SK-N-SH (cell line): ENCODE results near the gene MMAA. TPM values are rescaled to one million over a fixed set of nuclear protein-coding genes. Genes with fewer than 3 reads are reported as not detected.

Source experiments
- CTCF ChIA-PET: fragments of 300-600, 350-600 bp; formaldehyde crosslinking; extraction: SDS; loops from one replicate; lab custom pipeline; 2021; lab: Yijun Ruan, JAX
- POLR2A ChIA-PET: fragments of 350-600 bp; sonication (Branson Sonifier 250); formaldehyde crosslinking; extraction: SDS; loops from one replicate; lab custom pipeline; 2020; ENCODE audit warnings: antibody characterized with exemption, inconsistent platforms; lab: Yijun Ruan, JAX
- DNase-seq: peaks from one replicate; pipeline ENCODE4 v3.0.0; 2012
- H2AFZ ChIP-seq: fragments of 200-600 bp; sonication (generic); 2 replicates; pipeline ENCODE4 v1.8.1; 2016; ENCODE audit warnings: antibody characterized with exemption, mild to moderate bottlenecking, low read depth
- H3F3A ChIP-seq: fragments of 200-600 bp; sonication (generic); replicated peaks from 2 replicates; pipeline ENCODE3; 2016; ENCODE audit warnings: antibody characterized with exemption, mild to moderate bottlenecking; ENCODE audit not compliant: insufficient read depth
- H3K27ac ChIP-seq, 2 experiments: fragments of 200-500 bp in 1 of 2; fragments of 200-600 bp in 1 of 2; sonication (Bioruptor generic) in 1 of 2; sonication (generic), shearing (Covaris generic) in 1 of 2; 2 replicates each; pipeline versions ENCODE4 v1.5.1 to v1.6.1; 2014 to 2016; ENCODE audit warnings: low read depth in 2 of 2, inconsistent platforms in 1 of 2, low read length in 1 of 2, mild to moderate bottlenecking in 1 of 2, mixed read lengths in 1 of 2
- H3K27me3 ChIP-seq: fragments of 200-600 bp; sonication (generic), shearing (Covaris generic); 2 replicates; pipeline ENCODE4 v1.6.1; 2016; ENCODE audit warnings: mixed run types; ENCODE audit not compliant: insufficient read depth
- H3K36me3 ChIP-seq, 2 experiments: fragments of 200-500 bp in 1 of 2; fragments of 200-600 bp in 1 of 2; sonication (Bioruptor generic) in 1 of 2; sonication (generic) in 1 of 2; replicated peaks in 1 of 2; 2 replicates each; pipeline versions ENCODE3 to v1.5.1; 2014 to 2016; ENCODE audit warnings: low read length in 1 of 2, mild to moderate bottlenecking in 1 of 2; ENCODE audit not compliant: insufficient read depth in 2 of 2, control insufficient read depth in 1 of 2
- H3K4me1 ChIP-seq, 2 experiments: fragments of 200-500 bp in 1 of 2; fragments of 200-600 bp in 1 of 2; sonication (Bioruptor generic) in 1 of 2; sonication (generic), shearing (Covaris generic) in 1 of 2; 2 replicates each; pipeline versions ENCODE4 v1.5.1 to v1.6.1; 2014 to 2016; ENCODE audit warnings: low read depth in 1 of 2, low read length in 1 of 2, mixed run types in 1 of 2; ENCODE audit not compliant: insufficient read depth in 2 of 2, control insufficient read depth in 1 of 2
- H3K4me2 ChIP-seq: fragments of 200-600 bp; sonication (generic), shearing (Covaris generic); 2 replicates; pipeline ENCODE4 v1.6.1; 2017; ENCODE audit warnings: mixed run types
- H3K4me3 ChIP-seq, 2 experiments: fragments of 200-500 bp in 1 of 2; fragments of 200-600 bp in 1 of 2; sonication (Bioruptor generic) in 1 of 2; sonication (generic), shearing (Covaris generic) in 1 of 2; 2 replicates each; pipeline versions ENCODE4 v1.5.1 to v1.8.1; 2014 to 2016; ENCODE audit warnings: low read depth in 2 of 2, inconsistent platforms in 1 of 2, low read length in 1 of 2, mild to moderate bottlenecking in 1 of 2, mixed read lengths in 1 of 2, moderate library complexity in 1 of 2
- H3K79me2 ChIP-seq: fragments of 200-600 bp; sonication (generic); 2 replicates; pipeline ENCODE4 v1.8.1; 2017; ENCODE audit warnings: mild to moderate bottlenecking; ENCODE audit not compliant: insufficient read depth
- H3K9ac ChIP-seq: fragments of 200-600 bp; sonication (generic); 2 replicates; pipeline ENCODE4 v1.6.1; 2017; ENCODE audit warnings: mixed run types
- H3K9me2 ChIP-seq: fragments of 200-600 bp; sonication (generic); 2 replicates; pipeline ENCODE4 v1.6.1; 2017; ENCODE audit warnings: mixed run types
- H3K9me3 ChIP-seq: fragments of 200-600 bp; sonication (generic); 2 replicates; pipeline ENCODE4 v1.6.1; 2017; ENCODE audit warnings: mixed run types, mild to moderate bottlenecking, moderate library complexity
- H4K20me1 ChIP-seq: fragments of 200-600 bp; sonication (generic); 2 replicates; pipeline ENCODE4 v1.6.1; 2017; ENCODE audit warnings: mild to moderate bottlenecking, mixed run types; ENCODE audit not compliant: insufficient read depth
- CHD2 ChIP-seq: fragments of 150-350 bp; IDR thresholded peaks from 2 replicates; pipeline ENCODE4 v1.6.1; 2018; ENCODE audit warnings: low read length; ENCODE audit not compliant: partially characterized antibody
- ELF1 ChIP-seq: IDR thresholded peaks from 2 replicates; pipeline ENCODE4 v1.4.0; 2012
- EP300 ChIP-seq, 2 experiments: IDR thresholded peaks; 2 replicates each; pipeline versions ENCODE4 v1.4.0 to v1.6.1; 2012; ENCODE audit warnings: borderline replicate concordance in 1 of 2, low read depth in 1 of 2, low read length in 1 of 2
- EZH2phosphoT487 ChIP-seq: fragments of 200-600 bp; sonication (generic); IDR thresholded peaks from 2 replicates; pipeline ENCODE4 v1.6.1; 2017; ENCODE audit warnings: low read depth, mixed run types, mild to moderate bottlenecking, antibody characterized with exemption, moderate library complexity, borderline replicate concordance
- FOSL2 ChIP-seq: IDR thresholded peaks from 2 replicates; pipeline ENCODE4 v1.4.0; 2012; ENCODE audit warnings: low read depth, mild to moderate bottlenecking, moderate library complexity, borderline replicate concordance
- FOXJ3 ChIP-seq: sonication (generic); formaldehyde crosslinking; IDR thresholded peaks from 2 replicates; pipeline ENCODE4 v1.5.1; 2020; ENCODE audit warnings: mild to moderate bottlenecking, missing genetic modification reagents
- FOXM1 ChIP-seq: IDR thresholded peaks from 2 replicates; pipeline ENCODE4 v1.4.0; 2012; ENCODE audit warnings: low read depth, mild to moderate bottlenecking
- GABPA ChIP-seq: IDR thresholded peaks from 2 replicates; pipeline ENCODE4 v1.4.0; 2012; ENCODE audit warnings: low read depth, mild to moderate bottlenecking
- JUND ChIP-seq: IDR thresholded peaks from 2 replicates; pipeline ENCODE4 v1.4.0; 2012
- NFIC ChIP-seq: IDR thresholded peaks from 2 replicates; pipeline ENCODE4 v1.4.0; 2012; ENCODE audit warnings: borderline replicate concordance
- NRF1 ChIP-seq: IDR thresholded peaks from 2 replicates; pipeline ENCODE4 v1.6.1; 2012; ENCODE audit warnings: low read depth, mild to moderate bottlenecking, low read length
- RAD21 ChIP-seq: IDR thresholded peaks from 2 replicates; pipeline ENCODE4 v1.6.1; 2012; ENCODE audit warnings: mild to moderate bottlenecking, low read length
- SIN3A ChIP-seq: IDR thresholded peaks from 2 replicates; pipeline ENCODE4 v1.6.1; 2012; ENCODE audit warnings: low read depth, mild to moderate bottlenecking, low read length, moderate library complexity, borderline replicate concordance
- SMC3 ChIP-seq: IDR thresholded peaks from 2 replicates; pipeline ENCODE4 v1.6.1; 2012; ENCODE audit warnings: low read depth, low read length, improper control_type of control experiment
- TCF12 ChIP-seq: IDR thresholded peaks from 2 replicates; pipeline ENCODE4 v1.4.0; 2012
- TEAD4 ChIP-seq: IDR thresholded peaks from 2 replicates; pipeline ENCODE4 v1.4.0; 2012; ENCODE audit warnings: mild to moderate bottlenecking, borderline replicate concordance; ENCODE audit not compliant: insufficient read depth
- YY1 ChIP-seq: IDR thresholded peaks from 2 replicates; pipeline ENCODE4 v1.4.0; 2012; ENCODE audit warnings: low read depth, mild to moderate bottlenecking
- WGBS: methylation state at CpG from one replicate; pipeline ENCODE4 v1.1.6; 2017; ENCODE audit warnings: low lambda C conversion rate; 5-methylcytosine and 5-hydroxymethylcytosine counted together
- polyA plus RNA-seq, 3 experiments: library from polyadenylated mRNA; depleted of rRNA; stranded (reverse); fragments of >200 nt; gene quantifications; 2 replicates each; pipeline ENCODE4 v1.2.3, GENCODE V29; 2012
- TF ChIP-seq, protein P1 (sequence below): IDR thresholded peaks from 2 replicates; pipeline ENCODE4; 2012
- TF ChIP-seq, protein P2 (sequence below): fragments of 200-600 bp; sonication (generic); IDR thresholded peaks from 2 replicates; pipeline ENCODE4 v1.6.1; 2017; ENCODE audit warnings: antibody characterized with exemption, mild to moderate bottlenecking, moderate library complexity
- TF ChIP-seq, protein P3 (sequence below): fragments of 150-350 bp; IDR thresholded peaks from 2 replicates; pipeline ENCODE4 v1.6.1; 2017; ENCODE audit warnings: antibody characterized with exemption, low read length, low read depth, borderline replicate concordance
- TF ChIP-seq, protein P4 (sequence below): IDR thresholded peaks from 2 replicates; pipeline ENCODE4 v1.4.0; 2012; ENCODE audit warnings: low read depth, borderline replicate concordance
- TF ChIP-seq, protein P5 (sequence below): fragments of 150-350 bp; IDR thresholded peaks from 2 replicates; pipeline ENCODE4 v1.6.1; 2016; ENCODE audit warnings: mild to moderate bottlenecking, low read depth, low read length
- TF ChIP-seq, protein P6 (sequence below): IDR thresholded peaks from 2 replicates; pipeline ENCODE4 v1.6.1; 2012; ENCODE audit warnings: mild to moderate bottlenecking, low read depth, low read length, moderate library complexity

MMAA gene
- 2.2 and 3.2 TPM in 2 replicates for polyA plus RNA-seq (2012; rRNA removed)
- 3.0 and 4.6 TPM in 2 replicates for polyA plus RNA-seq (2012; cell fraction: cytosol; rRNA removed)
- polyA plus RNA-seq (2012; cell fraction: nucleus; rRNA removed), result 1.7 and 3.0 TPM in 2 replicates

DNA sequence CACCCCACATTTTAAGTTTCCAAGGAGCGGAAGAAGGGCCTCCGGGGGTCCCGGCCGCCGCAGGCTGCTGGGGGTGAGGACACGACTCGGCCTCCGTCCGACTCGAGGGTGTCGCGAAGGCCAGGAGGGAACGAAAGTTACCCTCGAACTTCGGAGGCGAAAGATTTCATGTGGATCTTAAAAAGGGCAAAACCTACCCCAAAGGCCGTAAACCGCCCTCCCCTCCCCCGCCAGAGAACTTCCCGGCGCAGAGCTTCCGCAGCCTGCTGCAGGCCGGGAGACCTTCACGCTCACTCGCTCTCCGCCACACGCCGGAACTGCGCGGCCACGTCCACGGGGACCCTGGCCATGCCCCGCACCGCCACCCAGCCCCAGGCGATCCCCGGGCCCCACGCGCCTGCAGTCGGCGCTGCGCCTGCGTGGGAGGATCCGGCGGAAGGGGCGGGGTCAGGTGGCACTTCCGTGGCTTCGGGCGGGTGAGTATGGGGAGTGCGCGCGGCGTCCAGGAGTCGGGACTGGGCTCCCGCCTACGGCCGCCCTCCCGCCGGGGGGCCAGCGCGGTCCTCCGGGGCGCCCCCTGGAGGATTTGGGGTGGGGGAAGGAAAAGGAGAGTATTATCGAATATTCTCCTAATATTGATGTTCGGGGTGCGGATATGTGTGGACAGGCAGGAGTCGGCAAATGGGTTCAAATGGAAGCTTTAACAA lies at the start of gene MMAA:
Gene MMAA (plus strand): TSS at position 454 of the 707 bp plus-strand sequence. CDS start 19,755 bp downstream, outside the sequence.
- CTCF ChIA-PET, result interaction anchor here (0.6 to 2.1 kb wide), 13 partner anchors 10 to 623 kb away, joined by 3 to 6 read pairs (median 3); no protein-coding TSS in a partner anchor
- no peaks in the 10 kb centered on the region for H3K9me2 ChIP-seq
- peak within 1 kb of the TSS; percentile 93 to 94 for H3K4me3 ChIP-seq
- H3K4me1 ChIP-seq, result peaks cover 7 to 9% of the 10 kb centered on the region in 2 experiments; a peak in 3 of 4 replicates
- H3K27ac ChIP-seq, result peak within 1 kb of the TSS; percentile 90 to 96
- no peaks in the 10 kb centered on the region for H3K36me3 ChIP-seq
- DNase-seq, result peak; percentile 98
- peaks cover 13% of the 10 kb centered on the region for H3F3A ChIP-seq
- POLR2A ChIA-PET, result interaction anchor here (0.9 to 1.1 kb wide), 2 partner anchors 315 to 317 kb away, joined by 4 read pairs; no protein-coding TSS in a partner anchor
- H3K9ac ChIP-seq, result peak within 1 kb of the TSS; percentile 97
- no peaks in the 10 kb centered on the region for H3K27me3 ChIP-seq
- peak within 1 kb of the TSS; percentile 96 for H2AFZ ChIP-seq
- H3K4me2 ChIP-seq, result peak within 1 kb of the TSS; percentile 82
- peaks cover 22% of the 10 kb centered on the region for H3K79me2 ChIP-seq
- H4K20me1 ChIP-seq, result no peaks in the 10 kb centered on the region
- under 1% methylated on average over 39 of the region's 66 CpGs for WGBS
- H3K9me3 ChIP-seq, result no peaks in the 10 kb centered on the region
- TF ChIP-seq EP300 (IDR thresholded peaks at IDR 0.05; ENCODE audit: borderline replicate concordance in 1 of 2, low read depth in 1 of 2, low read length in 1 of 2) (0 out of 4 replicates have a peak, but pooled peaks of 1 of the 2 experiments have one; percentile 40), EZH2phosphoT487 (no peak), ELF1 (no peak), CHD2 (peak; percentile 65), FOXM1 (0 out of 2 replicates have a peak, but pooled peaks have one; percentile 21), JUND (no peak), YY1 (peak; percentile 51), GABPA (peak; percentile 85), SIN3A (peak; percentile 90; the same call in 1 of the 2 replicates), SMC3 (no peak; the same call in 1 of the 2 replicates), RAD21 (peak; percentile 25), TCF12 (no peak), NFIC (no peak), FOSL2 (no peak), NRF1 (peak; percentile 89), TEAD4 (no peak), FOXJ3 (CRISPR knock-in tag) (0 out of 2 replicates have a peak, but pooled peaks have one; percentile 43)
- TF ChIP-seq, protein P1, sequence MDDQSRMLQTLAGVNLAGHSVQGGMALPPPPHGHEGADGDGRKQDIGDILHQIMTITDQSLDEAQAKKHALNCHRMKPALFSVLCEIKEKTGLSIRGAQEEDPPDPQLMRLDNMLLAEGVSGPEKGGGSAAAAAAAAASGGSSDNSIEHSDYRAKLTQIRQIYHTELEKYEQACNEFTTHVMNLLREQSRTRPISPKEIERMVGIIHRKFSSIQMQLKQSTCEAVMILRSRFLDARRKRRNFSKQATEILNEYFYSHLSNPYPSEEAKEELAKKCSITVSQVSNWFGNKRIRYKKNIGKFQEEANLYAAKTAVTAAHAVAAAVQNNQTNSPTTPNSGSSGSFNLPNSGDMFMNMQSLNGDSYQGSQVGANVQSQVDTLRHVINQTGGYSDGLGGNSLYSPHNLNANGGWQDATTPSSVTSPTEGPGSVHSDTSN, result no peak
- TF ChIP-seq, protein P2, sequence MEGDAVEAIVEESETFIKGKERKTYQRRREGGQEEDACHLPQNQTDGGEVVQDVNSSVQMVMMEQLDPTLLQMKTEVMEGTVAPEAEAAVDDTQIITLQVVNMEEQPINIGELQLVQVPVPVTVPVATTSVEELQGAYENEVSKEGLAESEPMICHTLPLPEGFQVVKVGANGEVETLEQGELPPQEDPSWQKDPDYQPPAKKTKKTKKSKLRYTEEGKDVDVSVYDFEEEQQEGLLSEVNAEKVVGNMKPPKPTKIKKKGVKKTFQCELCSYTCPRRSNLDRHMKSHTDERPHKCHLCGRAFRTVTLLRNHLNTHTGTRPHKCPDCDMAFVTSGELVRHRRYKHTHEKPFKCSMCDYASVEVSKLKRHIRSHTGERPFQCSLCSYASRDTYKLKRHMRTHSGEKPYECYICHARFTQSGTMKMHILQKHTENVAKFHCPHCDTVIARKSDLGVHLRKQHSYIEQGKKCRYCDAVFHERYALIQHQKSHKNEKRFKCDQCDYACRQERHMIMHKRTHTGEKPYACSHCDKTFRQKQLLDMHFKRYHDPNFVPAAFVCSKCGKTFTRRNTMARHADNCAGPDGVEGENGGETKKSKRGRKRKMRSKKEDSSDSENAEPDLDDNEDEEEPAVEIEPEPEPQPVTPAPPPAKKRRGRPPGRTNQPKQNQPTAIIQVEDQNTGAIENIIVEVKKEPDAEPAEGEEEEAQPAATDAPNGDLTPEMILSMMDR, result peak; percentile 80
- TF ChIP-seq, protein P3, sequence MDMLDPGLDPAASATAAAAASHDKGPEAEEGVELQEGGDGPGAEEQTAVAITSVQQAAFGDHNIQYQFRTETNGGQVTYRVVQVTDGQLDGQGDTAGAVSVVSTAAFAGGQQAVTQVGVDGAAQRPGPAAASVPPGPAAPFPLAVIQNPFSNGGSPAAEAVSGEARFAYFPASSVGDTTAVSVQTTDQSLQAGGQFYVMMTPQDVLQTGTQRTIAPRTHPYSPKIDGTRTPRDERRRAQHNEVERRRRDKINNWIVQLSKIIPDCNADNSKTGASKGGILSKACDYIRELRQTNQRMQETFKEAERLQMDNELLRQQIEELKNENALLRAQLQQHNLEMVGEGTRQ, result peak; percentile 45; the same call in 1 of the 2 replicates
- TF ChIP-seq, protein P4, sequence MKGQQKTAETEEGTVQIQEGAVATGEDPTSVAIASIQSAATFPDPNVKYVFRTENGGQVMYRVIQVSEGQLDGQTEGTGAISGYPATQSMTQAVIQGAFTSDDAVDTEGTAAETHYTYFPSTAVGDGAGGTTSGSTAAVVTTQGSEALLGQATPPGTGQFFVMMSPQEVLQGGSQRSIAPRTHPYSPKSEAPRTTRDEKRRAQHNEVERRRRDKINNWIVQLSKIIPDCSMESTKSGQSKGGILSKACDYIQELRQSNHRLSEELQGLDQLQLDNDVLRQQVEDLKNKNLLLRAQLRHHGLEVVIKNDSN, result peak; percentile 58
- TF ChIP-seq, protein P5, sequence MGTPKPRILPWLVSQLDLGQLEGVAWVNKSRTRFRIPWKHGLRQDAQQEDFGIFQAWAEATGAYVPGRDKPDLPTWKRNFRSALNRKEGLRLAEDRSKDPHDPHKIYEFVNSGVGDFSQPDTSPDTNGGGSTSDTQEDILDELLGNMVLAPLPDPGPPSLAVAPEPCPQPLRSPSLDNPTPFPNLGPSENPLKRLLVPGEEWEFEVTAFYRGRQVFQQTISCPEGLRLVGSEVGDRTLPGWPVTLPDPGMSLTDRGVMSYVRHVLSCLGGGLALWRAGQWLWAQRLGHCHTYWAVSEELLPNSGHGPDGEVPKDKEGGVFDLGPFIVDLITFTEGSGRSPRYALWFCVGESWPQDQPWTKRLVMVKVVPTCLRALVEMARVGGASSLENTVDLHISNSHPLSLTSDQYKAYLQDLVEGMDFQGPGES, result no peak
- TF ChIP-seq, protein P6, sequence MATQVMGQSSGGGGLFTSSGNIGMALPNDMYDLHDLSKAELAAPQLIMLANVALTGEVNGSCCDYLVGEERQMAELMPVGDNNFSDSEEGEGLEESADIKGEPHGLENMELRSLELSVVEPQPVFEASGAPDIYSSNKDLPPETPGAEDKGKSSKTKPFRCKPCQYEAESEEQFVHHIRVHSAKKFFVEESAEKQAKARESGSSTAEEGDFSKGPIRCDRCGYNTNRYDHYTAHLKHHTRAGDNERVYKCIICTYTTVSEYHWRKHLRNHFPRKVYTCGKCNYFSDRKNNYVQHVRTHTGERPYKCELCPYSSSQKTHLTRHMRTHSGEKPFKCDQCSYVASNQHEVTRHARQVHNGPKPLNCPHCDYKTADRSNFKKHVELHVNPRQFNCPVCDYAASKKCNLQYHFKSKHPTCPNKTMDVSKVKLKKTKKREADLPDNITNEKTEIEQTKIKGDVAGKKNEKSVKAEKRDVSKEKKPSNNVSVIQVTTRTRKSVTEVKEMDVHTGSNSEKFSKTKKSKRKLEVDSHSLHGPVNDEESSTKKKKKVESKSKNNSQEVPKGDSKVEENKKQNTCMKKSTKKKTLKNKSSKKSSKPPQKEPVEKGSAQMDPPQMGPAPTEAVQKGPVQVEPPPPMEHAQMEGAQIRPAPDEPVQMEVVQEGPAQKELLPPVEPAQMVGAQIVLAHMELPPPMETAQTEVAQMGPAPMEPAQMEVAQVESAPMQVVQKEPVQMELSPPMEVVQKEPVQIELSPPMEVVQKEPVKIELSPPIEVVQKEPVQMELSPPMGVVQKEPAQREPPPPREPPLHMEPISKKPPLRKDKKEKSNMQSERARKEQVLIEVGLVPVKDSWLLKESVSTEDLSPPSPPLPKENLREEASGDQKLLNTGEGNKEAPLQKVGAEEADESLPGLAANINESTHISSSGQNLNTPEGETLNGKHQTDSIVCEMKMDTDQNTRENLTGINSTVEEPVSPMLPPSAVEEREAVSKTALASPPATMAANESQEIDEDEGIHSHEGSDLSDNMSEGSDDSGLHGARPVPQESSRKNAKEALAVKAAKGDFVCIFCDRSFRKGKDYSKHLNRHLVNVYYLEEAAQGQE, result peak; percentile 50; the same call in 1 of the 2 replicates
